ENCODE data around the gene GON4L. TPM values are rescaled to one million over a fixed set of nuclear protein-coding genes. Genes with fewer than 3 reads are reported as not detected.

The GON4L gene
- total RNA-seq, 2 donors from 2014 or later = 14.9 to 22.4 TPM

DNA sequence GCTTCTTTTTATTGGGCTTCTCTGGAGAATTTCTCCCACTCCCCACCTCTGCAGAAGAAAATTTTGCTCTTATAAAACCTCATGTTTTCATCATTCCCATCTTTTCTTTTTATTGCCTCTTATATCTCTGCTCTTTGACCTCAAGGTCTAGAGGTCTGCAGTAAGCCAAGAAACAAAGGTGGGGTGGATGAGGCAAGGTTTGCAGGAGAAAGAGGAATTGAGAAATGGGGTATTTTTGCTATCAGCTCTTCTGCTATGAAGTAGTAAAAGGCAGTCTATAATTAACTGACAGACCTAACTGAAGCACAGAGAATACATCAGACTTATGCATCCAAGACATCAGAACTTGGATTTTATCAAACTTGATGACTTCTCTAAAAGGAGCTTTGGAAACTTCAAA, 25.2 kb upstream of the GON4L start:
- H3K27me3 ChIP-seq = no peaks in the 10 kb centered on the region
- no peak overlapping the region for H3K4me3 ChIP-seq
- no peaks in the 10 kb centered on the region for H3K4me1 ChIP-seq
- no peaks in the 10 kb centered on the region for H3K9me3 ChIP-seq
- H3K36me3 ChIP-seq = peaks cover 21% of the 10 kb centered on the region
- H3K27ac ChIP-seq = no peak overlapping the region
- no peak for DNase-seq (ENCODE audit: low spot score)
- TF ChIP-seq, protein P1, sequence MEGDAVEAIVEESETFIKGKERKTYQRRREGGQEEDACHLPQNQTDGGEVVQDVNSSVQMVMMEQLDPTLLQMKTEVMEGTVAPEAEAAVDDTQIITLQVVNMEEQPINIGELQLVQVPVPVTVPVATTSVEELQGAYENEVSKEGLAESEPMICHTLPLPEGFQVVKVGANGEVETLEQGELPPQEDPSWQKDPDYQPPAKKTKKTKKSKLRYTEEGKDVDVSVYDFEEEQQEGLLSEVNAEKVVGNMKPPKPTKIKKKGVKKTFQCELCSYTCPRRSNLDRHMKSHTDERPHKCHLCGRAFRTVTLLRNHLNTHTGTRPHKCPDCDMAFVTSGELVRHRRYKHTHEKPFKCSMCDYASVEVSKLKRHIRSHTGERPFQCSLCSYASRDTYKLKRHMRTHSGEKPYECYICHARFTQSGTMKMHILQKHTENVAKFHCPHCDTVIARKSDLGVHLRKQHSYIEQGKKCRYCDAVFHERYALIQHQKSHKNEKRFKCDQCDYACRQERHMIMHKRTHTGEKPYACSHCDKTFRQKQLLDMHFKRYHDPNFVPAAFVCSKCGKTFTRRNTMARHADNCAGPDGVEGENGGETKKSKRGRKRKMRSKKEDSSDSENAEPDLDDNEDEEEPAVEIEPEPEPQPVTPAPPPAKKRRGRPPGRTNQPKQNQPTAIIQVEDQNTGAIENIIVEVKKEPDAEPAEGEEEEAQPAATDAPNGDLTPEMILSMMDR (IDR thresholded peaks at IDR 0.05) = no peak

DNA sequence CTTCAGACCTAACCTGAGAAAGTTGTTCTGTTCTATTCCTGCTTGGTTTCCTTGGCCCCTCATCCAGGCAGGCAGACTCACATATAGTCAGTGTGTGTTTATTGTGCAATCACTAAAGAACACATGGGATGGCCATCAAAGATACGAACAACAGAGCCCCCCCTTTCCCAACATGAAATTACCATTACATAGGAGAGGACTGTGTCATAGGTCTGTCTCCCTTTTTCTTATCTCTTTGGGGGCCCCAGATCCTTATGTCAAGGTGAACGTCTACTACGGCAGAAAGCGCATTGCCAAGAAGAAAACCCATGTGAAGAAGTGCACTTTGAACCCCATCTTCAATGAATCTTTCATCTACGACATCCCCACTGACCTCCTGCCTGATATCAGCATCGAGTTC, 23.9 kb upstream of the GON4L start:
- Histone ChIP-seq H3K36me3 (peaks cover 14% of the 10 kb centered on the region), H3K9me3 (no peaks in the 10 kb centered on the region), H3K27me3 (no peaks in the 10 kb centered on the region), H3K27ac (no peak overlapping the region), H3K4me1 (no peaks in the 10 kb centered on the region), H3K4me3 (no peak overlapping the region)
- TF ChIP-seq, protein P1 (IDR thresholded peaks at IDR 0.05) = no peak
- no peak for DNase-seq (ENCODE audit: low spot score)

DNA sequence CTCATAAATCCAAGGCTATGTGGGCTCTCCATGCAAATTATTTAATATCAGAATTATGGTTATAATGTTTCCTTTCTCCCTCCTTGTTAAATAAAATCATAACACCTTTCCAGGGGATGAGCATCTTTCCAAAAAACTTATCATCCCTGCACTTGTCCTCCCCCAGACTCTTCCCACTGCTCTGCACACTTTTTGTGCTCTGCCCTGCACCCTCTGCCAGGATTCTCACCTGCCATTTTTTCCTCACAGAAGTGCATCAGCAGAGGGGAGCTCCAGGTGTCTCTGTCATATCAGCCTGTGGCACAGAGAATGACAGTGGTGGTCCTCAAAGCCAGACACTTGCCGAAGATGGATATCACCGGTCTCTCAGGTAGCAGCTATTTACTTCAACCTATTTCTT, 23.2 kb upstream of the GON4L start:
- H3K9me3 ChIP-seq = no peaks in the 10 kb centered on the region

GRCh38 chr1:155877945-155878344, 20.9 kb upstream of the GON4L start:
- H3K4me3 ChIP-seq = no peak overlapping the region
- TF ChIP-seq, protein P1 (IDR thresholded peaks at IDR 0.05) = no peak
- DNase-seq (ENCODE audit: low spot score) = no peak
- H3K27ac ChIP-seq = no peak overlapping the region
- H3K36me3 ChIP-seq = peaks cover 14% of the 10 kb centered on the region
- no peaks in the 10 kb centered on the region for H3K27me3 ChIP-seq
- H3K4me1 ChIP-seq = no peaks in the 10 kb centered on the region
- H3K9me3 ChIP-seq = no peaks in the 10 kb centered on the region

More for the DNA sequence above, 23.2 kb upstream of the GON4L start:
- DNase-seq (ENCODE audit: low spot score) = no peak
- Histone ChIP-seq H3K36me3 (peaks cover 14% of the 10 kb centered on the region), H3K27me3 (no peaks in the 10 kb centered on the region), H3K4me1 (no peaks in the 10 kb centered on the region), H3K27ac (no peak overlapping the region), H3K4me3 (no peak overlapping the region)
- TF ChIP-seq, protein P1 (IDR thresholded peaks at IDR 0.05) = no peak

DNA sequence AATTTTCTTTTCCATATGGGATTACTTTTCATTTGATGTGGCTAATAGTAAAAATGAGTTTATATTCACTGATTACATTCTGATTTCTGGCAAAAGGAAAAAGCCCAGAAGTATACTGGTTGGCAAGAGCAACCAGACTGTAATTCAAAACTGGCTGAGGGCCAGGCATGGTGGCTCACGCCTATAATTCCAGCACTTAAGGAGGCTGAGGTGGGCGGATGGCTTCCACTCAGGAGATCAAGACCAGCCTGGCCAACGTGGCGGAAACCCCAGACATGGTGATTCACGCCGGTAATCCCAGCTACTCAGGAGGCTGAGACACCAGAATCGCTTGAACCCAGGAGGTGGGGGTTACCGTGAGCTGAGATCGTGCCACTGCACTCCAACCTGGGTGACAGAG, 16.8 kb upstream of the GON4L start:
- Histone ChIP-seq H3K4me3 (no peak overlapping the region), H3K4me1 (peaks cover 0 to 20% of the 10 kb centered on the region in 2 donors), H3K9me3 (no peaks in the 10 kb centered on the region), H3K27ac (no peak overlapping the region), H3K27me3 (no peaks in the 10 kb centered on the region), H3K36me3 (no peaks in the 10 kb centered on the region)
- TF ChIP-seq, protein P1 (IDR thresholded peaks at IDR 0.05) = no peak
- no peak for DNase-seq (ENCODE audit: low spot score)

- H3K4me3 ChIP-seq = no peak overlapping the region
- no peaks in the 10 kb centered on the region for H3K36me3 ChIP-seq
- no peak for DNase-seq (ENCODE audit: low spot score)
- H3K27me3 ChIP-seq = no peaks in the 10 kb centered on the region
- TF ChIP-seq, protein P1 (IDR thresholded peaks at IDR 0.05) = no peak
- peak overlapping the region; percentile 41 to 65 for H3K27ac ChIP-seq
- H3K9me3 ChIP-seq = no peaks in the 10 kb centered on the region
- peaks cover 0 to 20% of the 10 kb centered on the region in 2 donors for H3K4me1 ChIP-seq
Measured at GRCh38 chr1:155872527-155872926, 15.5 kb upstream of the GON4L start.
